ENCODE measurements around the gene ITPK1.

ITPK1 gene

GRCh38 chr14:93023802-93024434, 91.8 kb downstream of the ITPK1 start:
- no peak for DNase-seq

GRCh38 chr14:93023039-93023438, 92.7 kb downstream of the ITPK1 start:
- DNase-seq, result no peak

- no peak for DNase-seq
Measured at GRCh38 chr14:93019970-93020369, 95.8 kb downstream of the ITPK1 start.

- DNase-seq, result no peak
Measured at GRCh38 chr14:93019367-93019843, 96.3 kb downstream of the ITPK1 start.

GRCh38 chr14:93018366-93018765, 97.4 kb downstream of the ITPK1 start:
- no peak for DNase-seq

- no peak for DNase-seq
Measured at GRCh38 chr14:93017898-93018297, 97.8 kb downstream of the ITPK1 start.

GRCh38 chr14:93017301-93017797, 98.4 kb downstream of the ITPK1 start:
- no peak for DNase-seq

GRCh38 chr14:93016275-93016845, 99.4 kb downstream of the ITPK1 start:
- DNase-seq, result no peak

GRCh38 chr14:93015505-93015904, 100.2 kb downstream of the ITPK1 start:
- no peak for DNase-seq

- DNase-seq, result no peak
Measured at GRCh38 chr14:93015064-93015463, 100.7 kb downstream of the ITPK1 start.

GRCh38 chr14:93014058-93015023, 101.4 kb downstream of the ITPK1 start:
- DNase-seq, result no peak

- DNase-seq, result no peak
Measured at GRCh38 chr14:93012951-93013719, 102.6 kb downstream of the ITPK1 start.

- DNase-seq, result no peak
Measured at GRCh38 chr14:93012506-93012905, 103.2 kb downstream of the ITPK1 start.

- peak; percentile 63 for DNase-seq
Measured at GRCh38 chr14:93011650-93012325, 103.9 kb downstream of the ITPK1 start.

GRCh38 chr14:93011141-93011529, 104.6 kb downstream of the ITPK1 start:
- DNase-seq, result no peak

GRCh38 chr14:93010522-93011140, 105.1 kb downstream of the ITPK1 start:
- DNase-seq, result no peak

- DNase-seq, result no peak
Measured at GRCh38 chr14:93010130-93010499, 105.6 kb downstream of the ITPK1 start.

- DNase-seq, result no peak
Measured at GRCh38 chr14:93009471-93010129, 106.1 kb downstream of the ITPK1 start.

- no peak for DNase-seq
Measured at GRCh38 chr14:93008381-93008780, 107.3 kb downstream of the ITPK1 start.

GRCh38 chr14:93007225-93007997, 108.3 kb downstream of the ITPK1 start:
- no peak for DNase-seq
